ENCODE results near the gene HERC2.

GRCh38 chr15:28078191-28078719 is 243.7 kb downstream of the HERC2 start:
- no peak for TF ChIP-seq CTCF (IDR thresholded peaks at IDR 0.05)
- no peak for TF ChIP-seq POLR2A (IDR thresholded peaks at IDR 0.05)
